Measurements from ENCODE around the gene KRTAP10-10.

KRTAP10-10 gene

DNA sequence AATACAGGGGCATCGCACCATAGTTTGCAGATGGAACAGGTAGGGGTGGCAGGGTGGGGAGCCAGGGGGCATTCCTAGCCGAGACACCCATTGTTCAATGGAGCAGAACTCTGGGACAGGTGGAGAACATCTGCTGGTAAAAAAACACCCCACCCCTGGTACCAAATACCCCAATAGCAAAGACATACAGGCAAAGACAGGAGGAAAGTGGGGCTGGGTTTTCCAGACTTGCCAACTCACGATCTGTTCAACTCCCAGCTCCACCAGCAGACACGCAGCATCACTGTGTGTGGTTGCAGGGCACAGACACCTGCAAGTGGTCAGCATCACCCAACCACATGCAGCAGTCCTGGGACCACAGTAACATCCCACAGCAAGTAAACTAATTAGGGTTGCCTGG is 25.6 kb upstream of the KRTAP10-10 start:
- TF ChIP-seq, protein P1, sequence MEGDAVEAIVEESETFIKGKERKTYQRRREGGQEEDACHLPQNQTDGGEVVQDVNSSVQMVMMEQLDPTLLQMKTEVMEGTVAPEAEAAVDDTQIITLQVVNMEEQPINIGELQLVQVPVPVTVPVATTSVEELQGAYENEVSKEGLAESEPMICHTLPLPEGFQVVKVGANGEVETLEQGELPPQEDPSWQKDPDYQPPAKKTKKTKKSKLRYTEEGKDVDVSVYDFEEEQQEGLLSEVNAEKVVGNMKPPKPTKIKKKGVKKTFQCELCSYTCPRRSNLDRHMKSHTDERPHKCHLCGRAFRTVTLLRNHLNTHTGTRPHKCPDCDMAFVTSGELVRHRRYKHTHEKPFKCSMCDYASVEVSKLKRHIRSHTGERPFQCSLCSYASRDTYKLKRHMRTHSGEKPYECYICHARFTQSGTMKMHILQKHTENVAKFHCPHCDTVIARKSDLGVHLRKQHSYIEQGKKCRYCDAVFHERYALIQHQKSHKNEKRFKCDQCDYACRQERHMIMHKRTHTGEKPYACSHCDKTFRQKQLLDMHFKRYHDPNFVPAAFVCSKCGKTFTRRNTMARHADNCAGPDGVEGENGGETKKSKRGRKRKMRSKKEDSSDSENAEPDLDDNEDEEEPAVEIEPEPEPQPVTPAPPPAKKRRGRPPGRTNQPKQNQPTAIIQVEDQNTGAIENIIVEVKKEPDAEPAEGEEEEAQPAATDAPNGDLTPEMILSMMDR (IDR thresholded peaks at IDR 0.05; ENCODE audit: insufficient read depth, low read depth, low read length, missing control alignments): no peak
- no peak for DNase-seq (ENCODE audit: low read depth)
- H3K4me3 ChIP-seq (ENCODE audit: low read length): no peak overlapping the region

DNA sequence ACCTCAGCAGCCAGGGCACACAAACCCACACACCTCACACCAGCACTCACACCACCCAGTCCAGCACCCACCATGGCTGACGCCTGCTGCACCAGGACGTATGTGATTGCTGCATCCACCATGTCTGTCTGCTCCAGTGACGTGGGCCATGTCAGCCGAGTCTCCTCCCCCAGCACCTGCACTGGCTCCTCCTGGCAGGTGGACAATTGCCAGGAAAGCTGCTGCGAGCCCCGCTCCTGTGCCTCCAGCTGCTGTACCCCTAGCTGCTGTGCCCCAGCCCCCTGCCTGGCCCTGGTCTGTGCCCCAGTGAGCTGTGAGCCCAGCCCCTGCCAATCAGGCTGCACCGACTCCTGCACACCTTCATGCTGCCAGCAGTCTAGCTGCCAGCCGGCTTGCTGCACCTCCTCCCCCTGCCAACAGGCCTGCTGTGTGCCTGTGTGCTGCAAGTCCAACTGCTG is 25.1 kb upstream of the KRTAP10-10 start, which contains the start of gene KRTAP10-8:
KRTAP10-8 (plus strand) TSS at position 51 of the 458 bp plus-strand sequence; CDS start at position 73, 22 bp downstream.
- TF ChIP-seq, protein P1 (IDR thresholded peaks at IDR 0.05; ENCODE audit: insufficient read depth, low read depth, low read length, missing control alignments): no peak
- no peak within 1 kb of the TSS for H3K4me3 ChIP-seq (ENCODE audit: low read length)
- no peak for DNase-seq (ENCODE audit: low read depth)

DNA sequence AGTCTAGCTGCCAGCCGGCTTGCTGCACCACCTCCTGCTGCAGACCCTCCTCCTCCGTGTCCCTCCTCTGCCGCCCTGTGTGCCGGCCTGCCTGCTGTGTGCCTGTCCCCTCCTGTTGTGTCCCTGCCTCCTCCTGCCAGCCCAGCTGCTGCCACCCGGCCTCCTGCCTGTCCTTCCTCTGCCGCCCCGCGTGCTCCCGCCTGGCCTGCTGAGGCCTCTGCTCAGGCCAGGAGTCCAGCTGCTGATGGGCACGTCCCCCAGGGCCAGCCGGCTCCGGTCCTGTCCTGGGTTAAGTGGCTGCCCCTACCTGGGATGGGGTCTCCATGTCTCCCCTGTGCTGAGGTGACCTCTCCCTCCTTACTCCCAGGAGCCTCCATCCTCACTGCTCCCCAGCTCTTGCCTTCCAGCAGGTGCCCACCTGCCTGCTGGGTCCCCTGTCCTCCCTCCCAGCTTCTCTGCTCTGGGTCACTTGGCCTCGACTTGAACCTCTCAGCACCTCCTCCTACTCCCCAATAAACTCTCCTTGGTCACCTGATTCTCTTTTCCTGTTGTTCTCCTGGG is 24.4 kb upstream of the KRTAP10-10 start:
- DNase-seq (ENCODE audit: low read depth): no peak
- no peak overlapping the region for H3K4me3 ChIP-seq (ENCODE audit: low read length)
- TF ChIP-seq, protein P1 (IDR thresholded peaks at IDR 0.05; ENCODE audit: insufficient read depth, low read depth, low read length, missing control alignments): no peak

DNA sequence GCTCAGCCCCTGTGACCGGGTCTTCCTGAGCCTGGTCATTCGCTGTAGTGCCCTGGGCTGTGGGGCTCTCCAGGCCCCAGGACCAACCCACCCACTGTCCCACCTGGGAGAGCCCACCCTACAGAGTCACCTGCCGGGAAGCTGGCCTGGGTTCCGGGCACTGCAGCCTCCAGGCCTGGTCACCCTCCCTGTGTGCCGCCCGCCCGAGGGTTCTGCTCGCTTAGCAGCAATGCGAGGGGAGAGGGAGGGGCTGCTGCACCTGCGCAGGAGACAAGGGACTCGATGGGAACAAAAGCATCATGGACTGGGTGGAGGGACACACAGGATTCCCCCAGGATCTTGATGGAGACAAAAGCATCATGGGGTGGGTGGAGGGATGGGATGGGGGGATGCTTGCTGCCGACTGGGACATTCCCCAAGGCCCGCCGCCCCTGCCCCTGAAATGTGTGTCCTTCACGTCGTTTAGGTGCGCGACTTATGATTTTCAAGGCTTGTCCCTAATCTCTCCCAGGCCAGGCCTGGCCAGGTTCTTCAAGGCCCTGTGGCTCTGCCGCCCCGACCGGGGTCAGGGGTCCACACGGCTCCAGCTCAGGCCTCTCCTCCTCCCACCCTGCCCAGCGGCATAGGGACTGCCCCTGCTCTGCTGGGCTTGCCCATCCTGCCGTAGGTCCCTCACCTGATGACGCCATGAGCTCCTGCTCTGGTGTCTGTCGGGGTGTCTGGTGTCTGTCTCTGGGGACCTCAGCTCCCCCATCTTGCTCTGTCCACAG is 23.6 kb upstream of the KRTAP10-10 start:
- TF ChIP-seq, protein P1 (IDR thresholded peaks at IDR 0.05; ENCODE audit: insufficient read depth, low read depth, low read length, missing control alignments): no peak
- DNase-seq (ENCODE audit: low read depth): no peak
- no peak overlapping the region for H3K4me3 ChIP-seq (ENCODE audit: low read length)

DNA sequence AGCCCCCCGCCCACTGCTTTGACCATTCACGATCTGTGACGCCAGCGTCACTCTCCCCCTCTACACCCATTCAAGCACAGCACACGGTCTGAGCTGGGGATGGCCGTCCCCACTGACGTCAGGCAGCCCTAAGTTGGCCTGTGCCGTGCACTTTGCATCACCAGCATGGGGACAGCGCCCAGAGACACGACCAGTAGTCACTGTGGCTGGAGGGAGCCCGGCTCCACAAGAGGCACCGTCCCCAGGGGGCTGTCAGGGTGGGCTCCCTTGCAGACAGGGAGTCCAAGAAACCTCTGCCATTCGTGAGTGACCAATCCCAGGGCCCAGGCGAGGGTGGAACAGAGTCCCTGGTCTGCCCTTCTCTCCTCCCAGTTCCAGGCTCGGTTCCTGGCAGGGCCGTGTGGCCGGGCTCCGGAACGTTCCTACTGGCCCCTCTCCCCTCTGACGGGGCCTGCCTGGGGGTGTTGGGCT is 23.0 kb upstream of the KRTAP10-10 start:
- DNase-seq (ENCODE audit: low read depth): no peak
- TF ChIP-seq, protein P1 (IDR thresholded peaks at IDR 0.05; ENCODE audit: insufficient read depth, low read depth, low read length, missing control alignments): no peak

DNA sequence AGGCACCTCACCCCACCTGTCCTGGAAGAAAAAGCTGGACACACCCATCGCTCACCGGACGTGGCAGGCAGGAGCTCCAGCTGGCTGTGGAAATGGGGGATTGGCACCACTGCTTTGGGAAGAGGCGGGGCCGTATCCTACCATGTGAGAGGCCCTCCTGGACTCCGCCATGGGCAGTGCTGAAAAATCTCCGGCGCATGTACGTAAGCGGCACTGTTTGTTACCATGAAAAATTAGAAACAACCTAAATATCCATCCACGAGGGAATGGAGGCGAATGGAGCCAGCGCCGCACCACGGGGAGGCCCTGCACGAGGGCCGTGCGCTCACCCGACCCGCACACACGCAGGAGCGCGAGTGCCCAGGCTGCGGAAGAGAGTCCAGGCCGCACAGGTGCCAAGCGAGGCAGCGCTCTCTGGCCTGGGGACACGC is 22.2 kb upstream of the KRTAP10-10 start:
- no peak overlapping the region for H3K4me3 ChIP-seq (ENCODE audit: low read length)
- TF ChIP-seq, protein P1 (IDR thresholded peaks at IDR 0.05; ENCODE audit: insufficient read depth, low read depth, low read length, missing control alignments): no peak
- DNase-seq (ENCODE audit: low read depth): no peak

More for the DNA sequence above, 23.0 kb upstream of the KRTAP10-10 start:
- no peak overlapping the region for H3K4me3 ChIP-seq (ENCODE audit: low read length)
